NCI-H2029 (cell line): Measurements from ENCODE around the gene SPRR5.

Experiments
- DNase-seq: peaks from one replicate; lab custom pipeline; 2025; lab: John Stamatoyannopoulos, UW

The SPRR5 gene

GRCh38 chr1:152946248-152946647 lies 758 bp upstream of the SPRR5 start:
- no peak for DNase-seq

GRCh38 chr1:152951711-152952110 lies 4.7 kb downstream of the SPRR5 start:
- DNase-seq, result no peak

DNA sequence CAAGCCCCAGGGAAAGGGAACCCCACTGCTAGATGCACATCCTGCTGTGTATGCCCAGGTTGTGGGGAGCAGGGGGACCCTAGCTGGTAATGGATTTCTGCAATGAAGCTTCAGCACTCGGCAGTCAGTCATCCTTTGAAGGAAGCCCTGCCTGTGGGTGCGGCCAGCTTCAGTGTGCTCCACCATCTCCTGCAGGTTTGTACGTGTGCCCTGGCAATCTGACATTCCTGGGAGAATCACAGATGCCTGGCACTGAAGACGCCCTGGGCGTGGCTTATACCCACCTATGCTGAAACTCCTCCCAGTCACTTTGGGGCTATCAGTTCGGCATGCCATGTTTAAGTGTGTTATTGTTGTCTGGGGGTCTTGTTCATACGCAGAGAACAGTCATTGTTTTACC lies 6.8 kb downstream of the SPRR5 start:
- no peak for DNase-seq

- no peak for DNase-seq
Observed at GRCh38 chr1:152954436-152954835, 7.4 kb downstream of the SPRR5 start.

DNA sequence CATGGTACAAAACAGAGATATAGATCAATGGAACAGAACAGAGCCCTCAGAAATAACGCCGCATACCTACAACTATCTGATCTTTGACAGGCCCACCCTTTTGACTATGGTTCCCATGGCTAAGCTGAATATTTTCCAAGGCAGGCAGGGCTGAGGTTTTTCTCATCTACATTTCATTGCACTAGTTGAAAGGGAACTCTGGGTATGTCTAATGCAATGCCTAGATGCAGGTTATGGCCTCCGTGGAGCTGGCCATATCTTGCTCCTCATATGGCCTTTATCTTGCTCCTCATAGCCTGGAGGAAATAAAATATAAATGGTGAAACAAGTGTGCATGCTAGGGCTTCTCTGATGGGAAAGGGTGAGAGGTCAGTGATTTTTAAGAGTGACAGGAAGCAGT lies 10.6 kb downstream of the SPRR5 start:
- no peak for DNase-seq

DNA sequence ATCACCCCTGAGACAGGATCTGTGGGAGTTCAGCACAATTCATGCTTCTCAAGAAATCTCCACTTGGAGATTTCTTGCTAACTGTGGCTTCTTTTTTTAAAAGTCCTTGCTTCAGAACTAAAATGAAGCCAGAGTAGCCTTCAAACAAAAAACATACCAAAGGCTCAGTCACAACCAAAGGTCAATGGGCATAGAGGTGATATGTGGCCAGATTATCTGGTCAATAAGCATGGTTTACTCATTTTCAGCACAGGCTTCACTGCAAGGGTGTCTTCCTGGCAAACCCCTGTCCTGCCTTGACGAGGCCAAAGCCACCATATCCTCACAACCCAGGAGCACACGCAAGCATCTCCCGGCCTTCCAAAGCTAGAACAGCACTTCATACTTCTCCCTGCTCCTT lies 12.3 kb downstream of the SPRR5 start:
- DNase-seq, result no peak

- DNase-seq, result no peak
Observed at GRCh38 chr1:152959801-152960451, 12.9 kb downstream of the SPRR5 start.

DNA sequence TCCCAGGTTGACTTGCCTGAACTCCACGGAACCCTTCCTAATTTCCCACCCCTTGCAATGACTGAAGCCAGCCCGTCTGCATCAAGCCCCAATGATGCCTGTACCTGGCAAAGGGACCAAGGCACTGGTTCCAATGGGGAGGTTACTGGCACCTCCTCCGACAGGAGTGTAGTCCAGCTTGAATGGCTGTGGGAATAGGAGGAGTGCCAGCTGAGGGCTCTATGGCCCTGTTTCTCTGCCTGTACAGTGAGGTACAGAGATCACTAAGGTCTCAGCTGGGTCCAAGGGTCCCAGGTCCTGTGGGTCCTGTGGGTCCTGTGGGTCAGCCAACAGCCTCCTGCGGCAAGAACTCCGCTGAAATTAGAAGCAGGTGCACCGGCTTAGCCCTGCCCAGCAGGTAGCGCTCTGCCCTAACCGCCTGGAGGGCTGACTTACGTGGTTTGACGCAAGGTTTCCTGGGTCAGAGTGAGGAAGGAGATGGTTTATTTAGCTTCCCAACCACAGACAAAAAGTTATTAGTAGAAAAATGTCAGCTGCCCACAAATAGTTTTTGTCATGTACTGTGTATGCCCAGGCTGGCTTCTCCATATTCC lies 13.5 kb downstream of the SPRR5 start:
- no peak for DNase-seq

- no peak for DNase-seq
Observed at GRCh38 chr1:152961226-152961891, 14.4 kb downstream of the SPRR5 start.

DNA sequence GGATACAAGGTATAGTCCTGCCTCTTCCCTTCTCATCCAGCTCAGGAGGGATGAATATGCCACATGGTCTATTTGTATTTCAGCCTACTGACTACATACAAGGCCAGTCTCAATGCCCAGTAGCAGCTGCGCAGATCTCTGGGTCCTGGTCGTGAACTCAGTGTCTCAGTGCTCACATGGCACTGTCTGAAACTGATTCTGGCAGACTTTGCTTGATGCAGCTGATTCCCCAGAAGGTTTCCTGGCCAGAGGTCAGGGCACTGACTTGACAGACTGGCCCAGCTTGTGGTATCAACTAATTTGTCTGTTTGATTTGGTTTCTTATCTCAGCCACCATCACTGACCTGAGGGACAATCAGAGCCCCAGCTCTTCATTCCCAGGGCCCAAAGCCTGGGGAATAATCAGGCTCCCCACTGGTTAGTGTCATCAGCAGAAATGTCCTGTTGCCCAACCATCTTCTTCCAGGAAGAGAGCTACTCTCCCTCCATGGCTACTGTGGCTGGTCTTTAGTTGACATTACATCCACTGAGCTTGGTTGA lies 15.9 kb downstream of the SPRR5 start:
- DNase-seq, result no peak

- no peak for DNase-seq
Observed at GRCh38 chr1:152964536-152964935, 17.5 kb downstream of the SPRR5 start.

- no peak for DNase-seq
Observed at GRCh38 chr1:152965853-152966252, 18.8 kb downstream of the SPRR5 start.

DNA sequence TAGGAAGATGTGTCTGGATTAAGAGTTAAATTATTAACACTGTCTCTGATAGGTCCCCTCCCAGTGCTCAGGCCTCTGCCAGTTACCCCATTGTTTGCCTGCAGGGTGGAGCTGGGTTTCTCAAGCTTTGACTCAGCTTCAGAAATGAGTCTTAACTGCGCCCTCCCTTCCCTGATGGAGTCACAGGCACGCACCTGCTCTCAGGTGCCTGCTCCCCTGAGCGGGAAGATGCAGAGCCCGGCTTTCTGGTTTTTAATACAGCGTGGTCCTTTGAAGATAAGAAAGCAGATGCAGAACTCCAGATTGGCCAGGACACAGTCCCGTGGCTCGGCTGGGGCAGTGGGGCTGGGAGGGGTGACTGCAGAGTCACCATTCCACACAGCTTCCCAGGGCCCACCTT lies 20.2 kb downstream of the SPRR5 start:
- no peak for DNase-seq

- DNase-seq, result no peak
Observed at GRCh38 chr1:152968248-152968647, 21.2 kb downstream of the SPRR5 start.

- DNase-seq, result no peak
Observed at GRCh38 chr1:152969036-152969435, 22.0 kb downstream of the SPRR5 start.

GRCh38 chr1:152970495-152970894 lies 23.5 kb downstream of the SPRR5 start, which contains the start of gene SPRR4:
Gene SPRR4, plus strand, starts transcription at chr1:152970648. Its CDS starts 1,243 bp downstream, at chr1:152971891.
- no peak for DNase-seq

- DNase-seq, result no peak
Observed at GRCh38 chr1:152972196-152972886, 25.3 kb downstream of the SPRR5 start.

DNA sequence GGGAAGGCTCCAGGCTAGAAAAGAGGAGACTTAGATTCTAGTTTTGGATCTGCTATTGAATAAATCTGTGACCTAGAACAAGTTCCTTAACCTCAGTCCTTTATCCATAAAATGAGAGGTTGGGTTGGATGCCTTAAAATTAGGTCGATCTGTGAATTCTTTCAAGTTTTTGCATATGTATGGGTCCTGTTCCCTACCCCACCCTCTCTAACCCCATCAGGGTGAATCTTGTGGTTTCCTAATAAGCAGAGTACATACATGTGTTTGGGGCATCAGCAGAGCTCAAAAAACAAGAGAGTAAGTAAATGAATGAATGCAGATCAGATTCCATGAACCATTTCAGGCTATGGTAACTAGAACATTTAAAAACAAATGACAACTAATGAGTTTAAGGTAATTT lies 29.7 kb downstream of the SPRR5 start:
- no peak for DNase-seq

DNA sequence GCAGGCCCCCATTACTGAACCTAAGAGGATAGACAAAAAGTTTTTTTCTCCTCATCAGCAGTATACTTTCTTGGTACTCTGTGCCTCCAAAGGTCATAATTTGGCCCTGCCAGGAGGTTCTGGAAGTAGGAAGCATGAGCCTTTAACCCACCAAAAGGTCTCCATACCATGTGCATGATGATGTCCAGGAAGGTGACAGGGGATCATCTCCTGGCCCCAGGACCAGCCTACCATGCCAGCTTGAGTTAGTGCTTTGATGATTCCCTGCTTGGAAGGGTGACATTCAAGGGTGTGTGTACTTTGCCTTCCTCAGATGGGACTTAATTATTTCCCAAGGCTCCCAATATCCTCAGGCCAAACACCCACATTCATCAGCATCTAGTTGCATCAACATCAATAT lies 30.6 kb downstream of the SPRR5 start:
- no peak for DNase-seq

DNA sequence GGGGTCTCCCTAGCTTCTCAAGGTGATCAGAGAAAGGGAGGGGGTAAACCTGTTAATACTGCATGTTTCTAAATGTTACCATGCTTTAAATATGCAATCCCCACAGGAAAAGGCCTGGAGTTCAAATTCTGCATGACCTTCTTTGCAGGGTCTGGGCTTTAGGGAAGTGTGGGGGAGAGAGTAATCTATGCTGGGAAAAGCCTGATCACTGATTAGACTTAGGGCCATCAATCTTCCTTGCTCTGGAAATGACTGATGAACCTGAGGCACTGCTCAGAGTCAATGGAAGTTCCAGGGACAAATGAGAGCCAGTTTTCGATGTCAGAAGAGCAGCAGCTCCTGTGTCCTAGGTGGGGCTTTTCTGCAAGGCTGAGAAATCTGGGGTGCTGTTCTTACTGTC lies 33.7 kb downstream of the SPRR5 start:
- no peak for DNase-seq

DNA sequence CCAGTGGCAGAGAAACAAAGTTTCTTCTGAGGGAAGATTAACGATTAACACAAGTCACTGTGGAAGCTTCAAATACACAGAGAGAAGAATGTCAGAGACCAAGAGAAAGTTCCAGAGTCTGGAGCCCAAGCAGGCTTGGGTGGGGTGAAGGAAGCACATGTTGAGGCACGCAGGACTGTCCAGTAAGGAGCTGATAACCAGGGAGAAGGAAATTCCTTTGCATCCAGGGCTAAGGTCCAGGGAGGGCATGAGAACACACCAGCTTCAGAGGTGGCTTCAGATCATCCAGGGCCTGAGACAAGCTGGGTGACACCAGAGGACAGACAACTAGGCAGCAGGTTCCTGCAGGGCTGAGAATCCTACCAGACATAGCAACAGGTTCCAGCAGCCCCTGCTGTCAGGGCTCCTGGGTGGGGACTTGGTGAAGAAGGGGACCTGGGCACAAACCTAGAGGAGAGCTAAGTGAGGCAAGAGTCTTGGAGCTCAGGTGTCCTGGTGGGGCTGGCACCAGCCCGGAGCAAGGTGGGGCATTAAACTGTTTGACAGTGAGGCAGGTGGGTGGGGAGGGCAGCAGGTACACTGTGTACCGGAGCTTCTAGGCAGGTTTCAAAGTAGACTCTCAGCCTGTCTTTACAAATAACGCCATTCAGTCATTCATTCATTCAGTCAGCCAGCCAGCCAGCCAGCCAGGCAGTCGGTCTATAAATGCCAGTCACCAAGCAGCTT lies 34.3 kb downstream of the SPRR5 start:
- no peak for DNase-seq

DNA sequence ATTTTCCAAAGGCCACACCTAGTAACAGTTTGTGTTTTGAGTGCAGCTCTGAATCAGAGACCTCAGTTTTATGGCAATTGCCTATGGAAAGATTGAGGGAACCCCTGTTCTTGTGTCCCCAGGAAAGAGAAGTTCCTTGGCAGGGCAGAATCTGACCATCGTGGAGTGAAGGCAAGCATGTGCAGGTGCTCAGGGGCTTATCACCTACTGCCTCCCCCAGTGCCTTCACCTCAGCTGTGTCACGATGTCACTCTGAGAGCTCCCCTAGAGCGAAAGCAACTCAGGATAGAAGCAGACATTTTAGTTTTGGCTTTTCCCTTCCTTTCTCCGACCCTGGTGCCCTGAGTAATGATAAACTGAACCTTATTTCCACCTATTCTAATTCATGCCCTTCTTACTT lies 35.1 kb downstream of the SPRR5 start:
- DNase-seq, result no peak
